ENCODE measurements around the gene WDR59.

WDR59 gene

DNA sequence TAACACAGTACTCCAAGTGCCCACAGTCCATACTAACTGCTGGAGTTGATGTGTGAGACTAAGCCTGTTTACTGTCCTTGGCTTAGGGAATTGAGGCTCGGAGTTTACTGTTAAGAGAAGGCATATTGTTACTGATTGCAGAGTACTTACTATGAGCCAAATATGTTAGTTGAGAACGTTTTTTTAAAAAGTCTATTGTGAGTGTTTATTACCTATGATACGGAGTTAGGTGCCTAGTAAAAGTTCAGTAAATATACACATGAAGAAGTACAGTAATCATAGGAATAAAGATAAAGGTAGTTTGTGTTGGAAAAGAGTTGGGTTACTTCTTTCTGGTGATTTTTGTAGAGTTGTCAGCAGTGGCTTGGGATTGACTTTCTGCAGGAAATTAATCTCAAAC is 39.3 kb upstream of the WDR59 start:
- Histone ChIP-seq H2AFZ (ENCODE audit: low read depth) (no peak overlapping the region), H4K20me1 (ENCODE audit: insufficient read depth) (no peaks in the 10 kb centered on the region), H3K27ac (no peak overlapping the region), H3K4me2 (peak overlapping the region; percentile 29; the same call in 1 of the 2 replicates), H3K4me1 (ENCODE audit: low read depth, poor library complexity, severe bottlenecking) (peaks cover 14% of the 10 kb centered on the region), H3K9ac (no peak overlapping the region), H3K27me3 (ENCODE audit: insufficient read depth, low read depth) (no peaks in the 10 kb centered on the region), H3K79me2 (ENCODE audit: insufficient read depth, low read depth) (no peaks in the 10 kb centered on the region), H3K36me3 (ENCODE audit: insufficient read depth) (no peaks in the 10 kb centered on the region), H3K4me3 (IDR thresholded peaks at IDR 0.05; ENCODE audit: insufficient read depth, low read depth, low read length) (no peak overlapping the region)
- TF ChIP-seq, protein P1, sequence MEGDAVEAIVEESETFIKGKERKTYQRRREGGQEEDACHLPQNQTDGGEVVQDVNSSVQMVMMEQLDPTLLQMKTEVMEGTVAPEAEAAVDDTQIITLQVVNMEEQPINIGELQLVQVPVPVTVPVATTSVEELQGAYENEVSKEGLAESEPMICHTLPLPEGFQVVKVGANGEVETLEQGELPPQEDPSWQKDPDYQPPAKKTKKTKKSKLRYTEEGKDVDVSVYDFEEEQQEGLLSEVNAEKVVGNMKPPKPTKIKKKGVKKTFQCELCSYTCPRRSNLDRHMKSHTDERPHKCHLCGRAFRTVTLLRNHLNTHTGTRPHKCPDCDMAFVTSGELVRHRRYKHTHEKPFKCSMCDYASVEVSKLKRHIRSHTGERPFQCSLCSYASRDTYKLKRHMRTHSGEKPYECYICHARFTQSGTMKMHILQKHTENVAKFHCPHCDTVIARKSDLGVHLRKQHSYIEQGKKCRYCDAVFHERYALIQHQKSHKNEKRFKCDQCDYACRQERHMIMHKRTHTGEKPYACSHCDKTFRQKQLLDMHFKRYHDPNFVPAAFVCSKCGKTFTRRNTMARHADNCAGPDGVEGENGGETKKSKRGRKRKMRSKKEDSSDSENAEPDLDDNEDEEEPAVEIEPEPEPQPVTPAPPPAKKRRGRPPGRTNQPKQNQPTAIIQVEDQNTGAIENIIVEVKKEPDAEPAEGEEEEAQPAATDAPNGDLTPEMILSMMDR (conservative IDR thresholded peaks at IDR 0.05; ENCODE audit: low read depth, low read length), result no peak

DNA sequence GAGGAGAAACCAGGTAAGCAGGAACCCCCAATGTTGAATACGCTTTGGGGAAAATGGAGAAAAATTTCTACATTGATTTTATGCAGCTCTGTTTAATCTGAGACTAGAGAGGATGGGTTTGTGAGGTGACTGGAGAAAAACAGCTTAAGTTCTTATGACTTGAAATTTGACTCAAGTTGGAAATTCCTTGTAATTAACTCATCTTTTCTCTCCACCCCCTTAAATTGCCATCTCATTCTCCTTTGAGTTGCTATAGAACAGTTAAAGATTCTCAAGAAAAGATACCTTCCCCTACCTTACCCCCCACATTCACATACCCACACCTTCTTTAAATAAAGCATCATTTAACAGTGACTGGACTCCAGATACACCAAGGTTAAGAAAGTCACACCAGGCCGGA is 38.1 kb upstream of the WDR59 start:
- H3K27ac ChIP-seq, result no peak overlapping the region
- H3K79me2 ChIP-seq (ENCODE audit: insufficient read depth, low read depth), result no peaks in the 10 kb centered on the region
- H4K20me1 ChIP-seq (ENCODE audit: insufficient read depth), result no peaks in the 10 kb centered on the region
- no peaks in the 10 kb centered on the region for H3K27me3 ChIP-seq (ENCODE audit: insufficient read depth, low read depth)
- H3K4me3 ChIP-seq (IDR thresholded peaks at IDR 0.05; ENCODE audit: insufficient read depth, low read depth, low read length), result no peak overlapping the region
- H3K36me3 ChIP-seq (ENCODE audit: insufficient read depth), result no peaks in the 10 kb centered on the region
- H3K9ac ChIP-seq, result no peak overlapping the region
- TF ChIP-seq, protein P1 (conservative IDR thresholded peaks at IDR 0.05; ENCODE audit: low read depth, low read length), result no peak
- H3K4me1 ChIP-seq (ENCODE audit: low read depth, poor library complexity, severe bottlenecking), result peaks cover 14% of the 10 kb centered on the region
- no peak overlapping the region for H3K4me2 ChIP-seq
- no peak overlapping the region for H2AFZ ChIP-seq (ENCODE audit: low read depth)

DNA sequence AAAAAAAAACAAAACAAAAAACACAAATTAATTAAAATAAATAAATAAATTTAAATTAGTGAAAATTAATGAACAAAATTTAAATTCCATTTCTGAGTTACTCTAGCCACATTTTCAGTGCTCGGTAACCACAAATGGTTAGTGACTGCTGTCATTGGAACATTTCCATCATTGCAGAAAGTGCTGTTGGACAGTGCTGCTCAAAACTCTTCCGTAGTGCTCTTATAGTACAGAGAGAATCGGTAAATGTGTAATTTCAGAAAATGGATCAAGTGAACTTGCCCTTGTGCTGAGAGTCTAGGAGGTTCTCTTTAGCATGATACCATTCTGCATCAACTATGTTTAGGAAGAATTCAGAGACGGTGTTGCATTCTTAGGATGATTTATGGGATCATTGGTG is 37.6 kb upstream of the WDR59 start:
- H2AFZ ChIP-seq (ENCODE audit: low read depth), result no peak overlapping the region

DNA sequence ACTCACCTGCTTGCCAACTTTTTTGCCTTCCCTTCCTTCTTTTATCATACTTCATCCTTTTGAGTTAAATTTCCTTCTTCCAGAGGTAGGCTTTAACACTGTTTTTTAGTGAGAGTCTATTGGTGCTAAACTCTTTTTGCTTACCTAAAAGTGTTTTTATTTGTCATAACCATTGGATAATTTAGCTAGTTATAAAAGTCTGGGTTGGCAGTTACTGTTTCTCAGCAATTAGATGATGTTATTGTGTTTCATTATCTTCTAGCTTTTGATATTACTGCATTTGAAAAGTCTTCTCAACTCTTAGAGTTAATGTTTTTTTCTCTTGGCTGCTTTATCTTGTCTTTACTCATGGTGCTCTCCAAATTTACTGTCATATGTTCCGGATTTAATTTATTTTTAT is 36.5 kb upstream of the WDR59 start:
- Histone ChIP-seq H3K79me2 (ENCODE audit: insufficient read depth, low read depth) (no peaks in the 10 kb centered on the region), H3K36me3 (ENCODE audit: insufficient read depth) (no peaks in the 10 kb centered on the region), H3K27ac (no peak overlapping the region), H2AFZ (ENCODE audit: low read depth) (no peak overlapping the region), H3K4me1 (ENCODE audit: low read depth, poor library complexity, severe bottlenecking) (peaks cover 14% of the 10 kb centered on the region), H4K20me1 (ENCODE audit: insufficient read depth) (no peaks in the 10 kb centered on the region), H3K27me3 (ENCODE audit: insufficient read depth, low read depth) (no peaks in the 10 kb centered on the region), H3K9ac (no peak overlapping the region), H3K4me3 (IDR thresholded peaks at IDR 0.05; ENCODE audit: insufficient read depth, low read depth, low read length) (no peak overlapping the region), H3K4me2 (no peak overlapping the region)
- TF ChIP-seq, protein P1 (conservative IDR thresholded peaks at IDR 0.05; ENCODE audit: low read depth, low read length), result no peak

More for the DNA sequence above, 37.6 kb upstream of the WDR59 start:
- H3K4me1 ChIP-seq (ENCODE audit: low read depth, poor library complexity, severe bottlenecking), result peaks cover 14% of the 10 kb centered on the region
- no peak overlapping the region for H3K4me3 ChIP-seq (IDR thresholded peaks at IDR 0.05; ENCODE audit: insufficient read depth, low read depth, low read length)
- H3K4me2 ChIP-seq, result no peak overlapping the region
- H3K79me2 ChIP-seq (ENCODE audit: insufficient read depth, low read depth), result no peaks in the 10 kb centered on the region
- no peak overlapping the region for H3K9ac ChIP-seq
- no peaks in the 10 kb centered on the region for H3K36me3 ChIP-seq (ENCODE audit: insufficient read depth)
- no peak overlapping the region for H3K27ac ChIP-seq
- H3K27me3 ChIP-seq (ENCODE audit: insufficient read depth, low read depth), result no peaks in the 10 kb centered on the region
- no peaks in the 10 kb centered on the region for H4K20me1 ChIP-seq (ENCODE audit: insufficient read depth)
- TF ChIP-seq, protein P1 (conservative IDR thresholded peaks at IDR 0.05; ENCODE audit: low read depth, low read length), result no peak

All from KMS-11 (cell line).